ENCODE data around the gene PLEKHA1.

Gene PLEKHA1

DNA sequence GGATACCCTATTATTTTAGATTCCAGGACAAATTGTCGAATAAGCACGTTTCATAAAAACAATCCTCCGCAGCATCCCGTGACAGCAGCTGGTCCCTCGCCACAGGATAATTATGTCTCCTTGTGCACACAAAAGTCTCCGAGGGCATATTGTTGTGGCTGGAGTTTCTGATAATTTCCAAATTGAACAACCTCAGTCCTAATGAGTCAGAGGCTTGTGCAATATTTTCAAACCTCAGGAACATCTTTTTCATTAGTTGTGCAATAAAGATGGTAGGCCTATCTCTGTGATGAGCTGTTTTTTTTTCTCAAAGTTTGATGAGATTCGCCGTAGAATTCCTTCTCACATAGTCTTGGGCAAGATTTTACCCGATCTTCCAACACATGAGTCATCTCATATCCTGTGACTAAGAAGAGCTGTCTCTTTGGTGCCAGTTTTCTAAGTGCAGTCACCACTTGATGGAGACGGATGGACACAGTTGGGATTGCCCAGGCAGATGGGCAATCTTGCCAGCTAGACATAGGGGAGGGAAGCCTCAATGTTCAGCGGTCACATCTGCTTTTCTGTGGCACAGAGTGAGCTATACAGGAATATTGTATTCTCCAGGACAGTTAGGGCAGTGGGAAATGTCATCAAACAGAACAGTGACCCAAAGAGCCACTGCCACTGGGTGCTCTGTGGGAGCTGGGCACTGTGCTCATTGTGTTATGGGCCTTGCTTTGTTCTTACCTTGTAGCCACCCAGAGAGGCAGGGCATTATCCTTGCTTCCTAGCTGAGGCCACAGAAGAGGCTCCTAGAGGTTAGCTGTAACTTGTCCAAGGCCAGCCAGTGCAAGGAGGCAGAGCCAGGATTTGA lies 94.6 kb downstream of the PLEKHA1 start:
- no peaks in the 10 kb centered on the region for H3K9me3 ChIP-seq
- intact Hi-C loops (cut with DNase I; ENCODE audit: low total_unique reads): no loop called here
- no peak overlapping the region for H3K4me3 ChIP-seq
- peak overlapping the region; percentile 50 to 56 for H3K27ac ChIP-seq
- no peaks in the 10 kb centered on the region for H3K27me3 ChIP-seq
- H3K4me1 ChIP-seq: peaks cover 0 to 75% (median 33%) of the 10 kb centered on the region in 4 donors
- TF ChIP-seq, protein P1, sequence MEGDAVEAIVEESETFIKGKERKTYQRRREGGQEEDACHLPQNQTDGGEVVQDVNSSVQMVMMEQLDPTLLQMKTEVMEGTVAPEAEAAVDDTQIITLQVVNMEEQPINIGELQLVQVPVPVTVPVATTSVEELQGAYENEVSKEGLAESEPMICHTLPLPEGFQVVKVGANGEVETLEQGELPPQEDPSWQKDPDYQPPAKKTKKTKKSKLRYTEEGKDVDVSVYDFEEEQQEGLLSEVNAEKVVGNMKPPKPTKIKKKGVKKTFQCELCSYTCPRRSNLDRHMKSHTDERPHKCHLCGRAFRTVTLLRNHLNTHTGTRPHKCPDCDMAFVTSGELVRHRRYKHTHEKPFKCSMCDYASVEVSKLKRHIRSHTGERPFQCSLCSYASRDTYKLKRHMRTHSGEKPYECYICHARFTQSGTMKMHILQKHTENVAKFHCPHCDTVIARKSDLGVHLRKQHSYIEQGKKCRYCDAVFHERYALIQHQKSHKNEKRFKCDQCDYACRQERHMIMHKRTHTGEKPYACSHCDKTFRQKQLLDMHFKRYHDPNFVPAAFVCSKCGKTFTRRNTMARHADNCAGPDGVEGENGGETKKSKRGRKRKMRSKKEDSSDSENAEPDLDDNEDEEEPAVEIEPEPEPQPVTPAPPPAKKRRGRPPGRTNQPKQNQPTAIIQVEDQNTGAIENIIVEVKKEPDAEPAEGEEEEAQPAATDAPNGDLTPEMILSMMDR (IDR thresholded peaks at IDR 0.05): no peak
- no peaks in the 10 kb centered on the region for H3K36me3 ChIP-seq
- peak; percentile 74 to 77 for DNase-seq

DNA sequence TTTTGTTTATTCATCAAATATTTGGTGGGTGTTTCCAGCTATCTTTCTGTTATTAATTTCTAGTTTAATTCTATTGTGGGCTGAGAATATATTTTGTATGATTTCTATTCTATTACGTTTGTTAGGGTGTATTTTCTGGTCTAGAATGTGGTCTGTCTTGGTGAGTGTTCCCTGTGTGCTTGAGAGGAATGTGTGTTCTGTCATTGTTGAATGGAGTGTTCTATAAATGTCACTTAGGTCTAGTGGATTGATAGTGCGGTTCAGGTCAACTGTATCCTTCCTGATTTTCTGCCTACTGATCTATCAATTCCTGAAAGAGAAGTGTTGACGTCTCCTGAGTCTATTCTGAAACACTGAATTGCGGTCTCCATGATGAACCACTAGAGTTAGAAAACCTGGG lies 95.3 kb downstream of the PLEKHA1 start:
- H3K4me3 ChIP-seq: no peak overlapping the region
- peak overlapping the region; percentile 50 to 56 for H3K27ac ChIP-seq
- peaks cover 0 to 75% (median 34%) of the 10 kb centered on the region in 4 donors for H3K4me1 ChIP-seq
- no peaks in the 10 kb centered on the region for H3K36me3 ChIP-seq
- TF ChIP-seq, protein P1 (IDR thresholded peaks at IDR 0.05): no peak
- intact Hi-C loops (cut with DNase I; ENCODE audit: low total_unique reads): no loop called here
- H3K9me3 ChIP-seq: no peaks in the 10 kb centered on the region
- no peaks in the 10 kb centered on the region for H3K27me3 ChIP-seq
- no peak for DNase-seq

DNA sequence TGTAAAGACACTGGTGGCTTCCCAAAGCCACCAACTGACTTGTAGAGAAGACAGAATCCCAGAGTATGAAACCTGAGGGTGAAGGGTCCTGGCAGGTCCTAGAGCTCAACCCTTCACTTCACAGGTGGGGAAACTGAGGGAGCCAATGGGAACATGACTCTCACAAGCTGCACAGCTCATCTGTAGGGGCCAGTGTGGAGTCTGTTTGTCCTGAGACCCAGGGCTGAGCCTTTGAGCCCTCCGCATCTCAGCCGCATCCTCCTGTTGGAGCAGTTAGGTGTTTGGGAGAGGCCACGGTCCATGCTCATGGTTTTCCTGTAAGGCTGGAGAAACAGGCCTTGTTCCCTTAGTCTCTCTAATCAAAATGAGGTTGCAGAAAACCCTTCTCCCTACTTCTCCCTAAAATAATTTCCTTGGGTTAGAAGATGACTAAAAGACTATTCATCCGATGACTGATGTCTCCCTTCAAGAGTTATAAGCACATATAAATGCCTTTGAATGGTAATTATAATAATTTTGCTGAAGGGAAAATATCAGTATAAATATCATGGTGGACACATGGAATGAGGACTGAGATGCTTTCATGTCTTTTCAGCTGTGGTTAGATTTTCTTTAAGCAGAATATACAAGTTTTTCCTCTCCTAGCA lies 97.1 kb downstream of the PLEKHA1 start:
- H3K27me3 ChIP-seq: no peaks in the 10 kb centered on the region
- no peak for DNase-seq
- no peak overlapping the region for H3K4me3 ChIP-seq
- H3K27ac ChIP-seq: no peak overlapping the region
- intact Hi-C loops (cut with DNase I; ENCODE audit: low total_unique reads): no loop called here
- no peaks in the 10 kb centered on the region for H3K36me3 ChIP-seq
- peaks cover 6 to 77% (median 49%) of the 10 kb centered on the region in 4 donors for H3K4me1 ChIP-seq
- no peaks in the 10 kb centered on the region for H3K9me3 ChIP-seq
- TF ChIP-seq, protein P1 (IDR thresholded peaks at IDR 0.05): no peak

DNA sequence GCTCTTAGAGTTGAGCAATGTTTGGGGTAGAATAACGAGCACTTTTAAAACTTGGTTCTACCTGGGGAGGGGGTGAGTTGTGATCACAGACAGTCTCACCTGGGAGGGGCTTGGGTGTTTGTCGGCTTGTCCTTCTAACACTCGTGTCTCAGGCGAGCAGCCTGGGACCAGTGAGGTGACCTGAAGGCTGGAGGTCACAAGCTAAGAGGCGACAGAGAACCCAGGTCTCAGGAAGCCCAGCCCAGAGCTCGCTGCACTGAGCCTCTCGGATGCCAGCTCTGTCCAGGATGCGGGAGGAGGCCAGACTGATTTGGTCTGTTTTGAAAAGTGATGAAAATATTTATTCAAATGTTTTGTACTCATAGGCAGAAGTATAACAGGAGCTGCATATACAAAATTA lies 98.6 kb downstream of the PLEKHA1 start:
- Histone ChIP-seq H3K9me3 (no peaks in the 10 kb centered on the region), H3K4me1 (peaks cover 6 to 77% (median 49%) of the 10 kb centered on the region in 4 donors), H3K36me3 (no peaks in the 10 kb centered on the region), H3K4me3 (no peak overlapping the region), H3K27ac (peak overlapping the region; percentile 72 to 77), H3K27me3 (no peaks in the 10 kb centered on the region)
- intact Hi-C loops (cut with DNase I; ENCODE audit: low total_unique reads): no loop called here
- TF ChIP-seq, protein P1 (IDR thresholded peaks at IDR 0.05): no peak
- DNase-seq: no peak

DNA sequence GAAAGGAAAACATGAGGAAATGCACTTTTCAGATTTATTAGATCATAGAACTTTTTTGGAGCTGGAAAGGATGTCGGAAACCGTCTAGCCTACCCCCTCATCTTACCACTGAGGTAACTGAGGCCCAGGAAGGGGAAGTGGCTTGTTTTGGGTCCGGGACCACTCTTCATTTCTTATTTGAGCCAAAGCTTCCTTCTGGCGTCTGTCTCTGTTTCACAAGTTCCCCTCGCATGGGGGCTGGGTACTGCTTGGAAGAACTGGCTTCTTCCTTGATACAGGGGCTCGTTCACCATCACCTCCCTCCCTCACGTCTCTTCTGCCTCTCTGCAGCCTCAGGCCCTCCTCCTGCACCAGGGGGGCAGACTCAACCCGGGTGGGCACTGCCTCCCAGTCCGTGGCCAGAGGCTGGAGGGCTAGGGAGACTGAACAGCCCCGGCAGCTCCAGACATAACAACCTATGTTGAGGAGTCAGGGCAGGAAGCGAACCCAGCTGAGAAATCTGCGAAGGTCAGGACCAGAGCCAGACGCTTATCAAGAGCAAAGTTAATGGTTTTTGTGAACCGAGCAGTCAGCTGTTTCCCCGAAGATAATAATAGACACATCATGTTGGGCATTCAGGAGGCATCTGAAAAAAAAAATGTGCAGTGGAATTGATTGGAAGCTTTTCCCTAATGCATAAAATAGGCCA lies 99.8 kb downstream of the PLEKHA1 start:
- intact Hi-C loops (cut with DNase I; ENCODE audit: low total_unique reads): no loop called here
- Histone ChIP-seq H3K4me1 (peaks cover 6 to 73% (median 39%) of the 10 kb centered on the region in 4 donors), H3K9me3 (no peaks in the 10 kb centered on the region), H3K27me3 (no peaks in the 10 kb centered on the region), H3K27ac (peak overlapping the region; percentile 72 to 77), H3K4me3 (peak overlapping the region in 1 of 2 donors; percentile 36), H3K36me3 (no peaks in the 10 kb centered on the region)
- peak in 1 of 2 donors; percentile 66 for DNase-seq
- TF ChIP-seq, protein P1 (IDR thresholded peaks at IDR 0.05): no peak
